ENCODE results near the gene TBX21.
A peak's percentile ranks its signal among the peaks of the same experiment; 100 is the strongest.

Gene TBX21

DNA sequence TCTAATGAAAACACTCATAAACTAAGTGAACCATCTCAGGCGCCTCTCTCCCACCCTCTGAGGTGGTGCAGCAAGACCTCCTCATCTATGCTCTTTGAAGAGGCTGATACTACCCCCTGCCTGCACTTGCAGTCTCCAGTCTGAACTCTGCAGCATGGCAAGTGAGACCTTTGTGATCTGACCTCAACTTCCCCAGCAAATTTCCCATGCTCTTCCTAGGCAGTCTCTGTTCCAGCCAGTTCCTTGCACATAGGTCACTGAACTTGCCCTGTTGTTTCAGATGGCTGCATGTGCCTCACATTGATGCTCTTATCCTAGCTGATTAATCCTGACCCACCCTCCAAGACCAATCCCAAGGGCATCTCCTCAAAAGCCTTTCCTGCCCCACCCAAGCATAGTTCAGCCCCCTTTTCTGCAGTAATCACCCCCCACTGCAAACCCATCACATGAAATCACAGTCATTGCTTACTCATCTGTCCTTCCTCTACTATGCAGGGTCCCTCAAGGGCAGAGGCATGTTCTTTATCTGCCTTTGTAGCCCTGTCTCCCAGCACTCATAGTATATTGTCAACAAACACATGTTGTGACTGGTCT is 42.0 kb downstream of the TBX21 start:
- H3K27me3 Mint-ChIP-seq = peaks cover 41 to 50% of the 10 kb centered on the region in 2 donors
- no peak for DNase-seq
- peaks cover 0 to 7% of the 10 kb centered on the region in 2 donors for H3K36me3 Mint-ChIP-seq
- H3K4me3 Mint-ChIP-seq = no peak overlapping the region
- no peak overlapping the region for H3K27ac Mint-ChIP-seq
- ATAC-seq (replicated peaks) = no peak
- peaks cover 0 to 2% of the 10 kb centered on the region in 2 donors for H3K4me1 Mint-ChIP-seq
- peaks cover 0 to 3% of the 10 kb centered on the region in 2 donors for H3K9me3 Mint-ChIP-seq

GRCh38 chr17:47776330-47777197 is 43.5 kb downstream of the TBX21 start:
- Mint-ChIP-seq H3K9me3 (peaks cover 0 to 3% of the 10 kb centered on the region in 2 donors), H3K27me3 (peaks cover 47 to 60% of the 10 kb centered on the region in 2 donors), H3K36me3 (peaks cover 0 to 7% of the 10 kb centered on the region in 2 donors), H3K4me1 (peaks cover 0 to 2% of the 10 kb centered on the region in 2 donors), H3K4me3 (no peak overlapping the region), H3K27ac (no peak overlapping the region)
- ATAC-seq (replicated peaks) = peak; percentile 83 to 91
- no peak for DNase-seq

GRCh38 chr17:47778184-47778635 is 45.2 kb downstream of the TBX21 start:
- Mint-ChIP-seq H3K27ac (no peak overlapping the region), H3K4me1 (peaks cover 0 to 2% of the 10 kb centered on the region in 2 donors), H3K36me3 (peaks cover 0 to 1% of the 10 kb centered on the region in 2 donors), H3K4me3 (no peak overlapping the region), H3K9me3 (peaks cover 0 to 1% of the 10 kb centered on the region in 2 donors), H3K27me3 (peaks cover 51 to 67% of the 10 kb centered on the region in 2 donors)
- ATAC-seq (replicated peaks) (no peak), DNase-seq (no peak)

GRCh38 chr17:47781397-47781796 is 48.4 kb downstream of the TBX21 start:
- no peaks in the 10 kb centered on the region for H3K36me3 Mint-ChIP-seq
- ATAC-seq (replicated peaks) (no peak), DNase-seq (no peak)
- peaks cover 0 to 2% of the 10 kb centered on the region in 2 donors for H3K4me1 Mint-ChIP-seq
- H3K27me3 Mint-ChIP-seq = peaks cover 49 to 72% of the 10 kb centered on the region in 2 donors
- no peak overlapping the region for H3K4me3 Mint-ChIP-seq
- no peak overlapping the region for H3K27ac Mint-ChIP-seq
- no peaks in the 10 kb centered on the region for H3K9me3 Mint-ChIP-seq

GRCh38 chr17:47785538-47786123 is 52.6 kb downstream of the TBX21 start:
- ATAC-seq (replicated peaks) (no peak), DNase-seq (no peak)
- Mint-ChIP-seq H3K4me1 (peaks cover 4 to 10% of the 10 kb centered on the region in 2 donors), H3K4me3 (no peak overlapping the region), H3K9me3 (no peaks in the 10 kb centered on the region), H3K27me3 (peaks cover 49 to 79% of the 10 kb centered on the region in 2 donors), H3K36me3 (no peaks in the 10 kb centered on the region), H3K27ac (no peak overlapping the region)

- no peaks in the 10 kb centered on the region for H3K36me3 Mint-ChIP-seq
- no peak overlapping the region for H3K27ac Mint-ChIP-seq
- peaks cover 55 to 85% of the 10 kb centered on the region in 2 donors for H3K27me3 Mint-ChIP-seq
- ATAC-seq (replicated peaks) (peak; percentile 89 to 91), DNase-seq (peak; percentile 36)
- H3K4me3 Mint-ChIP-seq = peak overlapping the region; percentile 81 to 84
- H3K4me1 Mint-ChIP-seq = peaks cover 4 to 10% of the 10 kb centered on the region in 2 donors
- no peaks in the 10 kb centered on the region for H3K9me3 Mint-ChIP-seq
Measured at GRCh38 chr17:47789611-47790561, 56.9 kb downstream of the TBX21 start.

- peaks cover 4 to 10% of the 10 kb centered on the region in 2 donors for H3K4me1 Mint-ChIP-seq
- peaks cover 58 to 78% of the 10 kb centered on the region in 2 donors for H3K27me3 Mint-ChIP-seq
- ATAC-seq (replicated peaks) (peak in 1 of 2 donors; percentile 48), DNase-seq (no peak)
- peak overlapping the region in 1 of 2 donors; percentile 12 for H3K4me3 Mint-ChIP-seq
- H3K9me3 Mint-ChIP-seq = no peaks in the 10 kb centered on the region
- no peak overlapping the region for H3K27ac Mint-ChIP-seq
- H3K36me3 Mint-ChIP-seq = no peaks in the 10 kb centered on the region
Measured at GRCh38 chr17:47791025-47791424, 58.0 kb downstream of the TBX21 start.

GRCh38 chr17:47792457-47792856 is 59.4 kb downstream of the TBX21 start:
- Mint-ChIP-seq H3K27me3 (peaks cover 57 to 70% of the 10 kb centered on the region in 2 donors), H3K9me3 (no peaks in the 10 kb centered on the region), H3K36me3 (no peaks in the 10 kb centered on the region), H3K4me1 (peaks cover 4 to 10% of the 10 kb centered on the region in 2 donors), H3K27ac (no peak overlapping the region), H3K4me3 (no peak overlapping the region)
- ATAC-seq (replicated peaks) (no peak), DNase-seq (no peak)

- Mint-ChIP-seq H3K36me3 (no peaks in the 10 kb centered on the region), H3K4me3 (no peak overlapping the region), H3K4me1 (peaks cover 4 to 10% of the 10 kb centered on the region in 2 donors), H3K27me3 (peaks cover 58 to 70% of the 10 kb centered on the region in 2 donors), H3K27ac (no peak overlapping the region), H3K9me3 (no peaks in the 10 kb centered on the region)
- ATAC-seq (replicated peaks) = no peak
- DNase-seq = no peak
Measured at GRCh38 chr17:47792979-47793378, 59.9 kb downstream of the TBX21 start.

Measured in stimulated activated naive B cell treated with anti-CD40 and anti-IgM and Interleukin-4, amounts not matched to agents 10 μg/mL and 1 μg/mL and 100 μg/mL, for 72 hours (primary cell).